Neural cell (in vitro differentiated cells): Measurements from ENCODE around the gene RGS4.

Source experiments
- CTCF ChIP-seq: fragments of 450-650 bp; IDR thresholded peaks from 2 replicates; pipeline ENCODE4 v1.5.1; 2014; ENCODE audit warnings: antibody characterized with exemption, mild to moderate bottlenecking, moderate library complexity; ENCODE audit not compliant: poor library complexity, severe bottlenecking
- POLR2AphosphoS5 ChIP-seq: IDR thresholded peaks from 2 replicates; pipeline ENCODE4 v1.6.1; 2012
- RAD21 ChIP-seq: fragments of 450-650 bp; conservative IDR thresholded peaks from 2 replicates; pipeline ENCODE4 v1.6.1; 2014; ENCODE audit warnings: antibody characterized with exemption, mild to moderate bottlenecking, moderate library complexity
- TAF1 ChIP-seq: IDR thresholded peaks from 2 replicates; pipeline ENCODE4 v1.6.1; 2012; ENCODE audit warnings: low read depth

GRCh38 chr1:163104385-163105099 lies 35.4 kb downstream of the RGS4 start:
- TF ChIP-seq TAF1 (no peak), CTCF (no peak), POLR2AphosphoS5 (no peak), RAD21 (no peak)
